ENCODE data around the gene IER5.

The IER5 gene

GRCh38 chr1:181108304-181108867 lies 19.9 kb downstream of the IER5 start:
- no peak for TF ChIP-seq CTCF (IDR thresholded peaks at IDR 0.05)
- Histone ChIP-seq H3K4me1 (ENCODE audit: control insufficient read depth in 1 of 2, insufficient read depth in 1 of 2, low read depth in 1 of 2, low read length in 1 of 2) (peaks cover 11 to 15% of the 10 kb centered on the region in 2 experiments), H3K27ac (no peak overlapping the region), H3K4me3 (ENCODE audit: low read depth in 1 of 2, low read length in 1 of 2) (no peak overlapping the region), H3K36me3 (no peaks in the 10 kb centered on the region), H3K9me3 (no peaks in the 10 kb centered on the region), H3K27me3 (peaks cover 67% of the 10 kb centered on the region)

- H3K4me1 ChIP-seq (ENCODE audit: control insufficient read depth in 1 of 2, insufficient read depth in 1 of 2, low read depth in 1 of 2, low read length in 1 of 2): peaks cover 4 to 7% of the 10 kb centered on the region in 2 experiments
- no peaks in the 10 kb centered on the region for H3K9me3 ChIP-seq
- no peaks in the 10 kb centered on the region for H3K36me3 ChIP-seq
- H3K27ac ChIP-seq: no peak overlapping the region
- no peak for TF ChIP-seq CTCF (IDR thresholded peaks at IDR 0.05)
- H3K4me3 ChIP-seq (ENCODE audit: low read depth in 1 of 2, low read length in 1 of 2): no peak overlapping the region
- peaks cover 50% of the 10 kb centered on the region for H3K27me3 ChIP-seq
Measured at GRCh38 chr1:181110013-181110412, 21.5 kb downstream of the IER5 start.

- no peak for TF ChIP-seq CTCF (IDR thresholded peaks at IDR 0.05)
- H3K27ac ChIP-seq: no peak overlapping the region
Measured at GRCh38 chr1:181111559-181111958, 23.1 kb downstream of the IER5 start.

GRCh38 chr1:181112071-181112929 lies 23.8 kb downstream of the IER5 start:
- no peak overlapping the region for H3K27ac ChIP-seq
- no peak for TF ChIP-seq CTCF (IDR thresholded peaks at IDR 0.05)
- H3K4me1 ChIP-seq (ENCODE audit: control insufficient read depth in 1 of 2, insufficient read depth in 1 of 2, low read depth in 1 of 2, low read length in 1 of 2): no peaks in the 10 kb centered on the region
- H3K27me3 ChIP-seq: peaks cover 30% of the 10 kb centered on the region
- no peak overlapping the region for H3K4me3 ChIP-seq (ENCODE audit: low read depth in 1 of 2, low read length in 1 of 2)
- no peaks in the 10 kb centered on the region for H3K36me3 ChIP-seq
- no peaks in the 10 kb centered on the region for H3K9me3 ChIP-seq

More at GRCh38 chr1:181111559-181111958, 23.1 kb downstream of the IER5 start:
- no peaks in the 10 kb centered on the region for H3K36me3 ChIP-seq
- H3K9me3 ChIP-seq: no peaks in the 10 kb centered on the region
- H3K4me1 ChIP-seq (ENCODE audit: control insufficient read depth in 1 of 2, insufficient read depth in 1 of 2, low read depth in 1 of 2, low read length in 1 of 2): no peaks in the 10 kb centered on the region
- peaks cover 37% of the 10 kb centered on the region for H3K27me3 ChIP-seq
- no peak overlapping the region for H3K4me3 ChIP-seq (ENCODE audit: low read depth in 1 of 2, low read length in 1 of 2)

- H3K27ac ChIP-seq: no peak overlapping the region
- H3K9me3 ChIP-seq: no peaks in the 10 kb centered on the region
- H3K36me3 ChIP-seq: no peaks in the 10 kb centered on the region
- no peak for TF ChIP-seq CTCF (IDR thresholded peaks at IDR 0.05)
- no peaks in the 10 kb centered on the region for H3K4me1 ChIP-seq (ENCODE audit: control insufficient read depth in 1 of 2, insufficient read depth in 1 of 2, low read depth in 1 of 2, low read length in 1 of 2)
- H3K27me3 ChIP-seq: peaks cover 21% of the 10 kb centered on the region
- no peak overlapping the region for H3K4me3 ChIP-seq (ENCODE audit: low read depth in 1 of 2, low read length in 1 of 2)
Measured at GRCh38 chr1:181113059-181113641, 24.6 kb downstream of the IER5 start.

All from neutrophil (primary cell).